Endothelial cell of umbilical vein (primary cell): ENCODE results near the gene POLD3. TPM values are rescaled to one million over a fixed set of nuclear protein-coding genes. Genes with fewer than 3 reads are reported as not detected.
"Not testable (repeated sequence)": the region's sequence is repeated elsewhere in the genome, so short reads cannot be mapped to it uniquely, and the experiment has no call there.

Experiments
- BruUV-seq: library from RNA; stranded (reverse); fragments of 400-500 nt; replicated peaks from 2 replicates; lab custom pipeline; 2021; lab: Mats Ljungman, UMichigan
- CTCF ChIA-PET: fragments of 300-600, 350-600 bp; sonication (Branson Sonifier 250); formaldehyde crosslinking; loops from one replicate; lab custom pipeline; 2021; ENCODE audit warnings: antibody characterized with exemption, inconsistent platforms; lab: Charles Lee
- POLR2A ChIA-PET: fragments of 300-600, 350-600 bp; sonication (Branson Sonifier 250); formaldehyde crosslinking; loops from one replicate; lab custom pipeline; 2021; ENCODE audit warnings: antibody characterized with exemption, inconsistent platforms; lab: Charles Lee
- DNase-seq: peaks from one replicate; pipeline ENCODE4 v3.0.0-alpha.2; 2011; ENCODE audit warnings: low read depth, low spot score
- FAIRE-seq: peaks from 2 replicates; lab custom pipeline; 2011; peaks lifted over from hg19 to GRCh38; lab: Jason Lieb, UNC
- H2AFZ ChIP-seq: 2 replicates; pipeline ENCODE4 v1.6.0; 2012; ENCODE audit warnings: low read depth, low read length, control low read depth, inconsistent platforms
- H3K27ac ChIP-seq: 2 replicates; pipeline ENCODE4 v1.5.1; 2011; ENCODE audit warnings: low read depth, mild to moderate bottlenecking, control low read depth, low read length, moderate library complexity; ENCODE audit not compliant: insufficient read depth
- H3K27me3 ChIP-seq, 2 experiments: 2 replicates each; pipeline versions ENCODE4 v1.6.0 to v1.6.1; 2011; ENCODE audit warnings: low read length in 2 of 2, mixed read lengths in 1 of 2; ENCODE audit not compliant: control insufficient read depth in 2 of 2, insufficient read depth in 2 of 2
- H3K36me3 ChIP-seq, 2 experiments: 2 replicates in 1 of 2; 3 replicates in 1 of 2; pipeline ENCODE4 v1.5.1; 2011; ENCODE audit warnings: low read length in 2 of 2, mild to moderate bottlenecking in 1 of 2, moderate library complexity in 1 of 2; ENCODE audit not compliant: control insufficient read depth in 2 of 2, insufficient read depth in 2 of 2; ENCODE audit errors: extremely low read depth in 1 of 2
- H3K4me1 ChIP-seq: 3 replicates; pipeline ENCODE4 v1.5.1; 2011; ENCODE audit warnings: mild to moderate bottlenecking, low read length; ENCODE audit not compliant: control insufficient read depth, insufficient read depth; ENCODE audit errors: extremely low read depth
- H3K4me2 ChIP-seq: 2 replicates; pipeline ENCODE4 v1.6.1; 2011; ENCODE audit warnings: low read length, control low read depth, mixed read lengths; ENCODE audit not compliant: insufficient read depth
- H3K4me3 ChIP-seq, 3 experiments: fragments of 200-600 bp in 1 of 3; sonication (generic), shearing (Covaris generic) in 1 of 3; replicated peaks in 1 of 3; 2 replicates each; pipeline ENCODE4 v1.5.1; 2011 to 2016; ENCODE audit warnings: control low read depth in 3 of 3, low read length in 3 of 3, mild to moderate bottlenecking in 2 of 3, inconsistent platforms in 1 of 3, low read depth in 1 of 3, moderate library complexity in 1 of 3; ENCODE audit not compliant: insufficient read depth in 1 of 3
- H3K79me2 ChIP-seq: 2 replicates; pipeline ENCODE4 v1.6.0; 2012; ENCODE audit warnings: low read length, inconsistent platforms; ENCODE audit not compliant: control insufficient read depth, insufficient read depth
- H3K9ac ChIP-seq: replicated peaks from 2 replicates; pipeline ENCODE3; 2011; ENCODE audit warnings: low read length, control low read depth; ENCODE audit not compliant: insufficient read depth; ENCODE audit errors: extremely low read depth
- H3K9me1 ChIP-seq: replicated peaks from 3 replicates; pipeline ENCODE4 v1.6.0; 2011; ENCODE audit warnings: mild to moderate bottlenecking, low read length; ENCODE audit not compliant: control insufficient read depth, insufficient read depth; ENCODE audit errors: extremely low read depth
- H3K9me3 ChIP-seq: replicated peaks from 2 replicates; pipeline ENCODE4 v1.5.1; 2012; ENCODE audit warnings: low read length, inconsistent platforms; ENCODE audit not compliant: control insufficient read depth, insufficient read depth
- H4K20me1 ChIP-seq: replicated peaks from 2 replicates; pipeline ENCODE3; 2011; ENCODE audit warnings: mild to moderate bottlenecking, low read length; ENCODE audit not compliant: control insufficient read depth, insufficient read depth; ENCODE audit errors: extremely low read depth
- EZH2 ChIP-seq: IDR thresholded peaks from 2 replicates; pipeline ENCODE4 v1.6.1; 2012; ENCODE audit warnings: borderline replicate concordance, low read depth, mild to moderate bottlenecking, moderate library complexity, low read length, inconsistent platforms; ENCODE audit not compliant: severe bottlenecking
- FOS ChIP-seq: IDR thresholded peaks from 2 replicates; pipeline ENCODE4 v1.6.1; 2011; ENCODE audit warnings: mild to moderate bottlenecking, low read length, moderate library complexity, borderline replicate concordance; ENCODE audit not compliant: insufficient read depth
- GATA2 ChIP-seq: IDR thresholded peaks from 2 replicates; pipeline ENCODE4 v1.7.0; 2011; ENCODE audit warnings: low read depth, mild to moderate bottlenecking, moderate library complexity, mixed read lengths, low read length; ENCODE audit not compliant: insufficient read length, insufficient read depth
- JUN ChIP-seq: IDR thresholded peaks from 2 replicates; pipeline ENCODE4 v1.6.1; 2011; ENCODE audit warnings: borderline replicate concordance, low read depth; ENCODE audit not compliant: insufficient read length, insufficient read depth
- MYC ChIP-seq: IDR thresholded peaks from one replicate; pipeline ENCODE4 v1.6.1; 2011; ENCODE audit warnings: mild to moderate bottlenecking, low read depth, low read length
- POLR2A ChIP-seq: IDR thresholded peaks from 2 replicates; pipeline ENCODE4 v1.6.1; 2012; ENCODE audit warnings: low read depth, mild to moderate bottlenecking, control low read depth, low read length
- POLR2AphosphoS5 ChIP-seq: IDR thresholded peaks from 2 replicates; pipeline ENCODE4 v1.6.1; 2012; ENCODE audit warnings: low read depth, mild to moderate bottlenecking, control low read depth, low read length, moderate library complexity; ENCODE audit not compliant: insufficient read depth
- dilution Hi-C: fragments of 300-500 bp; cut with MboI; formaldehyde crosslinking; loops from one replicate; pipeline ENCODE4 v1.15.0; 2019; ENCODE audit warnings: low sequenced_read_pairs; ENCODE audit not compliant: extremely low pct_ligation_motif_present
- intact Hi-C: fragments of 100-400 bp; cut with micrococcal nuclease; formaldehyde crosslinking; loops from one replicate; pipeline ENCODE4 v1.10.0; 2022
- polyA plus RNA-seq, 4 experiments: library from polyadenylated mRNA; depleted of rRNA in 3 of 4; stranded (reverse) in 3 of 4; unstranded in 1 of 4; fragments of >200 nt; gene quantifications; 2 replicates each; pipeline versions ENCODE4 v1.2.1 to v1.2.3, GENCODE V29; 2011 to 2012; ENCODE audit warnings: missing spikeins in 1 of 4
- total RNA-seq: library from RNA; stranded (reverse); gene quantifications from 2 replicates; pipeline ENCODE4 v1.2.3, GENCODE V29; 2021
- TF ChIP-seq, protein P1 (sequence below), 2 donors: IDR thresholded peaks; 1 replicate in 1 of 2; 2 replicates in 1 of 2; pipeline ENCODE4 v1.5.1; 2011; ENCODE audit warnings: low read length in 2 of 2, mild to moderate bottlenecking in 2 of 2, moderate library complexity in 2 of 2, control low read depth in 1 of 2, inconsistent platforms in 1 of 2, low read depth in 1 of 2; ENCODE audit not compliant: insufficient read depth in 1 of 2; ENCODE audit errors: extremely low read depth in 1 of 2
- TF ChIP-seq, protein P2 (sequence below): IDR thresholded peaks from 2 replicates; pipeline ENCODE4 v1.6.1; 2011; ENCODE audit not compliant: insufficient read depth, insufficient read length

Gene POLD3
- total and polyA plus RNA-seq, 2 donors (not counting 3 experiments of a cell fraction or from before 2014, with no cell fraction given): 8.9 to 25.2 TPM

DNA sequence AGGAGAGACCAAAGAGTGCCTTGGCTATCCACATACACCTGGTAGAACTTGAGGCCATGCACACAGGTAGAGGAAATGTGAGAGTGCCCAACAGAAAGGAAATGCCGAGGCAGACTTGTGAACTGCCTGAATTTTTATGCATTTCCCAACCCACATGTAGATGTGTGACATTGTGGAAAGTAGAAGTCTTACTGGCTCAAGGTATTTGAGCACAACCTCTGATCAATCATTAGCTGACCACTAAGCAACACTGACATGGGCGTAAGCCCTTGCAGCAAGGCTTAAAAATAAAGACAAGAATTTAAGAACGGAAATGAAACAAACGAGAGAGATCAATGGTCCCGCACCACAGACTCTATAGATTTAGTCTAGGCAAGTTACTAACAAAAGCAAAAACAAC lies 62.6 kb downstream of the POLD3 start:
- intact Hi-C loops: no loop called here
- H3K79me2 ChIP-seq: no peaks in the 10 kb centered on the region
- H3K27ac ChIP-seq: no peak overlapping the region
- no peak overlapping the region for H3K4me2 ChIP-seq
- no peaks in the 10 kb centered on the region for H3K4me1 ChIP-seq
- H3K9me3 ChIP-seq: no peaks in the 10 kb centered on the region
- DNase-seq: no peak
- dilution Hi-C loops: no loop called here
- no peak for TF ChIP-seq GATA2
- TF ChIP-seq, protein P1, sequence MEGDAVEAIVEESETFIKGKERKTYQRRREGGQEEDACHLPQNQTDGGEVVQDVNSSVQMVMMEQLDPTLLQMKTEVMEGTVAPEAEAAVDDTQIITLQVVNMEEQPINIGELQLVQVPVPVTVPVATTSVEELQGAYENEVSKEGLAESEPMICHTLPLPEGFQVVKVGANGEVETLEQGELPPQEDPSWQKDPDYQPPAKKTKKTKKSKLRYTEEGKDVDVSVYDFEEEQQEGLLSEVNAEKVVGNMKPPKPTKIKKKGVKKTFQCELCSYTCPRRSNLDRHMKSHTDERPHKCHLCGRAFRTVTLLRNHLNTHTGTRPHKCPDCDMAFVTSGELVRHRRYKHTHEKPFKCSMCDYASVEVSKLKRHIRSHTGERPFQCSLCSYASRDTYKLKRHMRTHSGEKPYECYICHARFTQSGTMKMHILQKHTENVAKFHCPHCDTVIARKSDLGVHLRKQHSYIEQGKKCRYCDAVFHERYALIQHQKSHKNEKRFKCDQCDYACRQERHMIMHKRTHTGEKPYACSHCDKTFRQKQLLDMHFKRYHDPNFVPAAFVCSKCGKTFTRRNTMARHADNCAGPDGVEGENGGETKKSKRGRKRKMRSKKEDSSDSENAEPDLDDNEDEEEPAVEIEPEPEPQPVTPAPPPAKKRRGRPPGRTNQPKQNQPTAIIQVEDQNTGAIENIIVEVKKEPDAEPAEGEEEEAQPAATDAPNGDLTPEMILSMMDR (IDR thresholded peaks at IDR 0.05; ENCODE audit: extremely low read depth in 1 of 2, insufficient read depth in 1 of 2, low read depth in 1 of 2, low read length in 2 of 2): no peak
- TF ChIP-seq FOS: no peak
- TF ChIP-seq, protein P2, sequence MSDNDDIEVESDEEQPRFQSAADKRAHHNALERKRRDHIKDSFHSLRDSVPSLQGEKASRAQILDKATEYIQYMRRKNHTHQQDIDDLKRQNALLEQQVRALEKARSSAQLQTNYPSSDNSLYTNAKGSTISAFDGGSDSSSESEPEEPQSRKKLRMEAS: no peak
- TF ChIP-seq POLR2A: no peak
- no peak for TF ChIP-seq EZH2
- no peak for TF ChIP-seq MYC
- no peak for TF ChIP-seq JUN
- no peak for TF ChIP-seq POLR2AphosphoS5
- BruUV-seq: no TSS peak
- no peaks in the 10 kb centered on the region for H4K20me1 ChIP-seq
- no peaks in the 10 kb centered on the region for H3K27me3 ChIP-seq
- H3K9ac ChIP-seq: no peak overlapping the region
- CTCF ChIA-PET: interaction anchor here (0.6 to 1.2 kb wide), 3 partner anchors 9 to 48 kb away, joined by 3 read pairs; no protein-coding TSS in a partner anchor
- POLR2A ChIA-PET: interaction anchor here (0.6 kb wide), 1 partner anchor 9 kb away, joined by 3 read pairs; no protein-coding TSS in a partner anchor
- no peak overlapping the region for H2AFZ ChIP-seq
- H3K36me3 ChIP-seq: peaks cover 0 to 2% of the 10 kb centered on the region in 2 experiments
- no peak overlapping the region for H3K4me3 ChIP-seq
- no peaks in the 10 kb centered on the region for H3K9me1 ChIP-seq
- no peak for FAIRE-seq

DNA sequence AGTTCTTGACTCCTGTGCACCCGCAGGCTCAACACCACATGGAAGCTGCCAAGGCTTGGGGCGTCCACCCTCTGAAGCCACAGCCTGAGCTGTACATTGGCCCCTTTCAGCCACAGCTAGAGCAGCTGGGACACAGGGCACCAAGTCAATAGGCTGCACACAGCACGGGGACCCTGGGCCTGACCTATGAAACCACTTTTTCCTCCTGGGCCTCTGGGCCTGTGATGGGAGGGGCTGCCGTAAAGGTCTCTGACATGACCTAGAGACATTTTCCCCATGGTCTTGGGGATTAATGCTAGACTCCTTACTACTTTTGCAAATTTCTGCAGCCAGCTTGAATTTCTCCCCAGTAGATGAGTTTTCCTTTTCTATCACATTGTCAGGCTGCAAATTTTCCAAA lies 66.7 kb downstream of the POLD3 start:
- H4K20me1 ChIP-seq, H3K4me2 ChIP-seq, dilution Hi-C loops, H3K27ac ChIP-seq, H3K79me2 ChIP-seq, DNase-seq, H3K4me3 ChIP-seq, H2AFZ ChIP-seq, H3K9ac ChIP-seq, BruUV-seq, POLR2A ChIA-PET, CTCF ChIA-PET, H3K36me3 ChIP-seq, FAIRE-seq, H3K9me1 ChIP-seq, intact Hi-C loops, H3K27me3 ChIP-seq, H3K9me3 ChIP-seq, H3K4me1 ChIP-seq: not testable (repeated sequence)
